K562 (cell line): ENCODE results near the gene ZNF213. TPM values are rescaled to one million over a fixed set of nuclear protein-coding genes. Genes with fewer than 3 reads are reported as not detected.

ENCODE experiments used
- ATAC-seq: fragments of 200-7000 bp; cut with Tn5 transposase; 3 replicates; pipeline ENCODE4 v1.9.1; 2020; ENCODE audit warnings: moderate library complexity
- BruUV-seq: library from RNA; stranded (reverse); fragments of 400-500 nt; replicated peaks from 2 replicates; lab custom pipeline; 2021; lab: Mats Ljungman, UMichigan
- CTCF ChIA-PET: fragments of 300-600 bp; formaldehyde crosslinking; extraction: SDS; loops from one replicate; lab custom pipeline; 2021; ENCODE audit warnings: low intra/inter-chr PET ratio; lab: Yijun Ruan, JAX
- POLR2A ChIA-PET: fragments of 300-600, 350-650 bp; sonication (Branson Sonifier 250); formaldehyde crosslinking; extraction: SDS; loops from one replicate; lab custom pipeline; 2021; ENCODE audit warnings: antibody characterized with exemption, inconsistent platforms; lab: Yijun Ruan, JAX
- DNase-seq, 4 experiments: peaks; one replicate each; pipeline versions ENCODE4 v3.0.0 to v3.0.0-alpha.2; 2011 to 2018; ENCODE audit warnings: low spot score in 3 of 4, mixed read lengths in 3 of 4; ENCODE audit errors: extremely low read depth in 1 of 4
- FAIRE-seq: peaks from 2 replicates; lab custom pipeline; 2011; peaks lifted over from hg19 to GRCh38; lab: Jason Lieb, UNC
- H2AFZ ChIP-seq: 2 replicates; pipeline ENCODE4 v1.6.0; 2011; ENCODE audit warnings: low read depth, low read length, control low read depth, inconsistent platforms
- H3K27ac ChIP-seq: fragments of 200-600 bp; 3 replicates; pipeline ENCODE4 v1.8.0; 2011; ENCODE audit warnings: low read depth, mild to moderate bottlenecking, control low read depth, inconsistent platforms, low read length, moderate library complexity, mixed read lengths; ENCODE audit errors: extremely low read depth
- H3K27me3 ChIP-seq, 2 experiments: fragments of 300-600 bp in 1 of 2; 2 replicates in 1 of 2; 3 replicates in 1 of 2; pipeline versions ENCODE4 v1.6.0 to v1.8.0; 2011; ENCODE audit warnings: inconsistent platforms in 2 of 2, low read length in 2 of 2, mild to moderate bottlenecking in 1 of 2, mixed read lengths in 1 of 2, moderate library complexity in 1 of 2; ENCODE audit not compliant: control insufficient read depth in 2 of 2, insufficient read depth in 2 of 2
- H3K36me3 ChIP-seq: fragments of 300-600 bp; 3 replicates; pipeline ENCODE4 v1.8.0; 2011; ENCODE audit warnings: mild to moderate bottlenecking, low read length, inconsistent platforms; ENCODE audit not compliant: control insufficient read depth, insufficient read depth
- H3K4me1 ChIP-seq, 2 experiments: fragments of 200-600 bp in 1 of 2; replicated peaks in 1 of 2; 2 replicates in 1 of 2; 3 replicates in 1 of 2; pipeline versions ENCODE4 v1.5.1 to v1.8.0; 2011; ENCODE audit warnings: inconsistent platforms in 2 of 2, low read length in 2 of 2, mild to moderate bottlenecking in 1 of 2, mixed read lengths in 1 of 2, moderate library complexity in 1 of 2; ENCODE audit not compliant: control insufficient read depth in 2 of 2, insufficient read depth in 2 of 2
- H3K4me2 ChIP-seq: 2 replicates; pipeline ENCODE4 v1.6.1; 2011; ENCODE audit warnings: low read length, control low read depth, inconsistent platforms, mixed read lengths; ENCODE audit not compliant: insufficient read depth
- H3K4me3 ChIP-seq: fragments of 200-600 bp; sonication (generic), shearing (Covaris generic); 2 replicates; pipeline ENCODE4 v1.5.1; 2016; ENCODE audit warnings: control low read depth, inconsistent platforms
- H3K79me2 ChIP-seq: fragments of 200-600 bp; 3 replicates; pipeline ENCODE4 v1.8.0; 2011; ENCODE audit warnings: low read length, inconsistent platforms; ENCODE audit not compliant: control insufficient read depth, insufficient read depth
- H3K9ac ChIP-seq, 2 experiments: 2 replicates each; pipeline versions ENCODE4 v1.6.0 to v1.6.1; 2011; ENCODE audit warnings: low read depth in 2 of 2, low read length in 2 of 2, control low read depth in 1 of 2, inconsistent platforms in 1 of 2, mild to moderate bottlenecking in 1 of 2, mixed read lengths in 1 of 2; ENCODE audit not compliant: insufficient read depth in 1 of 2
- H3K9me1 ChIP-seq: one replicate; pipeline ENCODE4 v1.6.0; 2011; ENCODE audit warnings: inconsistent platforms, mild to moderate bottlenecking, low read length, moderate library complexity; ENCODE audit not compliant: control insufficient read depth, insufficient read depth
- H3K9me3 ChIP-seq: replicated peaks from 2 replicates; pipeline ENCODE4 v1.5.1; 2011; ENCODE audit warnings: low read depth, low read length, inconsistent platforms; ENCODE audit not compliant: control insufficient read depth, insufficient read depth
- H4K20me1 ChIP-seq: replicated peaks from 2 replicates; pipeline ENCODE4 v1.6.1; 2011; ENCODE audit warnings: low read length, inconsistent platforms, mixed read lengths; ENCODE audit not compliant: control insufficient read depth, insufficient read depth
- BCOR ChIP-seq: fragments of 450-650 bp; IDR thresholded peaks from 2 replicates; pipeline ENCODE4 v1.6.1; 2016
- CEBPB ChIP-seq: fragments of 450-650 bp; IDR thresholded peaks from 2 replicates; pipeline ENCODE4 v1.6.1; 2016; ENCODE audit warnings: missing genetic modification characterization, missing compliant biosample characterization
- CXXC5 ChIP-seq: fragments of 250-450 bp; sonication (Bioruptor Pico); IDR thresholded peaks from 2 replicates; pipeline ENCODE4 v1.8.0; 2022; ENCODE audit warnings: inconsistent platforms, mild to moderate bottlenecking, moderate library complexity
- PHF8 ChIP-seq: fragments of 200-600 bp; sonication (generic); IDR thresholded peaks from 2 replicates; pipeline ENCODE4 v1.6.1; 2012; ENCODE audit warnings: mixed run types, mild to moderate bottlenecking, inconsistent platforms, low read length, moderate library complexity, borderline replicate concordance
- ZEB2 ChIP-seq: fragments of 450-650 bp; IDR thresholded peaks from 2 replicates; pipeline ENCODE4 v1.6.1; 2016
- ZNF12 ChIP-seq: sonication (generic); formaldehyde crosslinking; IDR thresholded peaks from 2 replicates; pipeline ENCODE4 v1.4.0; 2020; ENCODE audit warnings: mild to moderate bottlenecking, missing genetic modification reagents
- ZNF121 ChIP-seq: sonication (generic); formaldehyde crosslinking; conservative IDR thresholded peaks from 2 replicates; pipeline ENCODE4 v1.8.0; 2022; ENCODE audit warnings: missing genetic modification reagents
- ZNF354B ChIP-seq: fragments of 250-450 bp; sonication (Bioruptor Pico); IDR thresholded peaks from 2 replicates; pipeline ENCODE4 v1.4.0; 2020
- ZNF407 ChIP-seq: fragments of 450-650 bp; IDR thresholded peaks from 2 replicates; pipeline ENCODE4 v1.6.1; 2016; ENCODE audit warnings: low read depth
- ZNF778 ChIP-seq: fragments of 450-650 bp; formaldehyde crosslinking; IDR thresholded peaks from 2 replicates; pipeline ENCODE4 v1.4.0; 2020; ENCODE audit warnings: mild to moderate bottlenecking, moderate library complexity
- WGBS: fragments of 100-300 bp; shearing (Covaris generic); methylation state at CpG from one replicate; pipeline ENCODE4 v1.1.6; 2016; ENCODE audit warnings: low coverage, mixed read lengths; ENCODE audit not compliant: insufficient coverage; ENCODE audit errors: missing lambda C conversion rate; 5-methylcytosine and 5-hydroxymethylcytosine counted together
- in situ Hi-C: fragments of 300-500 bp; cut with MboI; formaldehyde crosslinking; loops from 4 replicates; pipeline ENCODE4 v1.15.0; 2018; ENCODE audit warnings: inconsistent platforms, mixed read lengths
- intact Hi-C: fragments of 100-400 bp; cut with micrococcal nuclease; formaldehyde crosslinking; loops from 2 replicates; pipeline ENCODE4 v1.14.2; 2022
- polyA plus RNA-seq, 8 experiments: library from polyadenylated mRNA; depleted of rRNA in 4 of 8; stranded (reverse) in 5 of 8; unstranded in 3 of 8; fragments of >200 nt; fragmentation: Nextera tagmentation in 2 of 8; fragmentation: Illumina TruSeq in 1 of 8; extraction: Ambion mirVana in 2 of 8; extraction: Trizol in 1 of 8; gene quantifications; 2 replicates each; pipeline versions ENCODE4 v1.2.1 to v1.2.3, GENCODE V29; 2011 to 2014; ENCODE audit warnings: inconsistent platforms in 1 of 8, missing spikeins in 1 of 8
- total RNA-seq, 7 experiments: library from RNA; depleted of rRNA in 6 of 7; stranded (reverse); fragments of >200 nt in 6 of 7; fragmentation: Illumina TruSeq in 2 of 7; extraction: Trizol in 2 of 7; gene quantifications; 2 replicates each; pipeline versions ENCODE4 v1.2.1 to v1.2.3, GENCODE V29; 2011 to 2021; ENCODE audit warnings: low replicate concordance in 1 of 7
- TF ChIP-seq, protein P1 (sequence below): fragments of 450-650 bp; IDR thresholded peaks from one replicate; pipeline ENCODE4 v1.6.1; 2018; ENCODE audit warnings: mild to moderate bottlenecking, moderate library complexity; ENCODE audit not compliant: partially characterized antibody

The ZNF213 gene
- total and polyA plus RNA-seq, 9 of the 15 experiments (the other 6 are each of a cell fraction or from before 2014, with no cell fraction given) = 0.49 to 10.0 (median 1.8) TPM

- no peak for ATAC-seq
- TF ChIP-seq ZNF121 (CRISPR knock-in tag) (peak; percentile 81), ZNF407 (0 out of 2 replicates have a peak, but pooled peaks have one; percentile 8), ZNF354B (CRISPR knock-in tag) (no peak), CXXC5 (CRISPR knock-in tag) (0 out of 2 replicates have a peak, but pooled peaks have one; percentile 1), ZNF778 (no peak), ZNF12 (CRISPR knock-in tag) (no peak), BCOR (peak; percentile 74), PHF8 (peak; percentile 18; the same call in 1 of the 2 replicates), CEBPB (tag) (peak; percentile 55), ZEB2 (no peak)
- TF ChIP-seq, protein P1, sequence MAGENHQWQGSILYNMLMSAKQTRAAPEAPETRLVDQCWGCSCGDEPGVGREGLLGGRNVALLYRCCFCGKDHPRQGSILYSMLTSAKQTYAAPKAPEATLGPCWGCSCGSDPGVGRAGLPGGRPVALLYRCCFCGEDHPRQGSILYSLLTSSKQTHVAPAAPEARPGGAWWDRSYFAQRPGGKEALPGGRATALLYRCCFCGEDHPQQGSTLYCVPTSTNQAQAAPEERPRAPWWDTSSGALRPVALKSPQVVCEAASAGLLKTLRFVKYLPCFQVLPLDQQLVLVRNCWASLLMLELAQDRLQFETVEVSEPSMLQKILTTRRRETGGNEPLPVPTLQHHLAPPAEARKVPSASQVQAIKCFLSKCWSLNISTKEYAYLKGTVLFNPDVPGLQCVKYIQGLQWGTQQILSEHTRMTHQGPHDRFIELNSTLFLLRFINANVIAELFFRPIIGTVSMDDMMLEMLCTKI = no peak
These were observed 39.9 kb downstream of the ZNF213 start for GRCh38 chr16:3174618-3175148.

More at GRCh38 chr16:3174618-3175148, 39.9 kb downstream of the ZNF213 start:
- peaks cover 0 to 48% of the 10 kb centered on the region in 2 experiments; a peak in 3 of 5 replicates for H3K4me1 ChIP-seq
- 0 out of 2 replicates have a peak, but pooled peaks cover 5% of the 10 kb centered on the region for H4K20me1 ChIP-seq
- in situ Hi-C loops = no loop called here
- WGBS = 13% methylated on average over 28 of the region's 28 CpGs
- no peaks in the 10 kb centered on the region for H3K79me2 ChIP-seq
- H3K27me3 ChIP-seq = peaks cover 0 to 4% of the 10 kb centered on the region in 2 experiments; a peak in 1 of 5 replicates
- ChIA-PET CTCF (no interaction called here), POLR2A (interaction anchor here (0.7 to 1.5 kb wide), 5 partner anchors 8 to 286 kb away, joined by 3 to 5 read pairs (median 4); partner anchors contain the start of genes TIGD7 and ZNF75A)
- FAIRE-seq (no peak), DNase-seq (no peak)
- intact Hi-C loops = loop anchor here (10.0 kb wide), 1 partner anchor 120 kb away; no protein-coding TSS in a partner anchor
- peak overlapping the region; percentile 51 for H3K4me3 ChIP-seq
- no peak overlapping the region for H3K27ac ChIP-seq
- H3K36me3 ChIP-seq = no peaks in the 10 kb centered on the region
- peak overlapping the region in 1 of 2 experiments; percentile 94; a peak in 2 of 4 replicates for H3K9ac ChIP-seq
- H2AFZ ChIP-seq = peak overlapping the region; percentile 72
- no peaks in the 10 kb centered on the region for H3K9me3 ChIP-seq
- no TSS peak for BruUV-seq
- no peaks in the 10 kb centered on the region for H3K9me1 ChIP-seq
- H3K4me2 ChIP-seq = peak overlapping the region; percentile 71
